Left cardiac atrium (tissue), 4 donors: Measurements from ENCODE around the gene LY6G6D. TPM values are rescaled to one million over a fixed set of nuclear protein-coding genes. Genes with fewer than 3 reads are reported as not detected.
A peak's percentile ranks its signal among the peaks of the same experiment; 100 is the strongest.

ENCODE experiments used
- ATAC-seq, 2 donors: fragments of 200-7000 bp; cut with Tn5 transposase; one replicate each; pipeline ENCODE4 v1.9.1; 2020; ENCODE audit warnings: mild to moderate bottlenecking in 2 of 2, moderate library complexity in 2 of 2
- DNase-seq: peaks from one replicate; pipeline ENCODE4 v3.0.0-alpha.2; 2020
- intact Hi-C, 2 donors: fragments of 100-400 bp; cut with DNase I; formaldehyde crosslinking; loops; one replicate each; pipeline versions ENCODE4 v1.14.1 to v1.15.1; 2022 to 2023
- microRNA-seq, 2 donors: library from miRNA; unstranded; fragments of <30 nt; microRNA quantifications; one replicate each; pipeline ENCODE4 v1.2.0, GENCODE V29; 2020
- total RNA-seq, 2 donors: library from RNA; stranded (reverse); fragmentation: NEBNext Ultra II Directional; extraction: Animal tissue kit (Norgen Biotek cat#: 25700); gene quantifications; one replicate each; pipeline ENCODE4 v1.2.1, GENCODE V29; 2021
- donor health status: DM: no; HTN: yes; CAD: no.
- donor health status: DM: no; HTN: yes; CAD: no; lungs with severe emphysema.
- donor health status: DM: yes; HTN: yes; CAD: no.
- donor health status: Dilated cardiomyopathy.

The LY6G6D gene
- total RNA-seq, 2 donors from 2014 or later: not detected

DNA sequence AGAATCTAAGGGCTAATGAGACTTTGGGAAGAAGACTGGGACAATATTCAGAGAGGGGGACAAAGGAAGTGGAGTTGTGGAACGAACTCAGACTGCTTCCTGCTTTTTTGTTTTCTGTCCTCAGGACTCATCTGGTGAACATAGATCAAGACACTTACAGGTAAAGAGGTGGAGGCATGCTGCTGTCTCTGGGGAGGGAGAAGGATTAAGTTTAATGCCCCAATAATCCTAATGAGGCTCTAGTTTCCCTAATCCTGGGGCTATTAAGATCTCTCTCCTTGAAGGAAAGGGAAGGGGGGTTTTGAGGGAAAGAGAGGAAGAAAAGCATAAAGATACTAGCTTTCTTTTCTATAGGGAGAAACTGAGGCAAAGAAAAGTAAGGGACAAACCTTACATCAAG, 29.3 kb downstream of the LY6G6D start:
- no peak for DNase-seq
- no peak for ATAC-seq
- intact Hi-C loops: no loop called here

DNA sequence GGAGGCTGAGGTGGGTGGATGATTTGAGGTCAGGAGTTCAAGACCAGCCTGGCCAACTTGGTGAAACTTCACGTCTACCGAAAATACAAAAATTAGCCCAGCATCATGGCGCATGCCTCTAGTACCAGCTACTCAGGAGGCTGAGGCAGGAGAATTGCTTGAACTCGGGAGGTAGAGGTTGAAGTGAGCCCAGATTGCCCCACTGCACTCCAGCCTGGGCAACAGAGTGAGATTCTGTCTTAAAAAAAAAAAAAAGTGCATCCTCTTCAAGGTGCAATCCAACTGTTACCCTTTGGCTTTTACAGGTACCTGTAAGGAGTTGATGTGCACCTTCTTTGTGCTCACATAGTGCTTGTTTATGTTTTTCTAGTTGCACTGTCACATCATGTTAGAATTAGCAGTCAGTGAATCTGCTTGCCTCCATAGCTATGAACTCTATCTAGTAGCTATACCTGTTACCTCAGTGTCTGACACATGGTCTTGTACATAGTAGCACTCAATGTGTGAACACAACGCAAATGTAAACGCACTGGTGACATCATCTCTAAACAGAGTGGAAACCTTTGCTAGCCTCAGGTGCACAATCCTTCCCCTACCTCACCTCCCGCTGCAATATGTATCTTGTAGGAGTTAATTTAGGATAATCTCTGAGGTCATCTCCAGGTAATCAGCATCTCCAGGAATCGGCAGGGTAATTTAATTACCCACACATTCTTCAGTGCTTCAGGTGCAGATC, 34.3 kb downstream of the LY6G6D start:
- no peak for ATAC-seq
- intact Hi-C loops: no loop called here
- no peak for DNase-seq

GRCh38 chr6:31750411-31751022, 35.4 kb downstream of the LY6G6D start:
- ATAC-seq (no peak), DNase-seq (no peak)
- intact Hi-C loops: no loop called here

DNA sequence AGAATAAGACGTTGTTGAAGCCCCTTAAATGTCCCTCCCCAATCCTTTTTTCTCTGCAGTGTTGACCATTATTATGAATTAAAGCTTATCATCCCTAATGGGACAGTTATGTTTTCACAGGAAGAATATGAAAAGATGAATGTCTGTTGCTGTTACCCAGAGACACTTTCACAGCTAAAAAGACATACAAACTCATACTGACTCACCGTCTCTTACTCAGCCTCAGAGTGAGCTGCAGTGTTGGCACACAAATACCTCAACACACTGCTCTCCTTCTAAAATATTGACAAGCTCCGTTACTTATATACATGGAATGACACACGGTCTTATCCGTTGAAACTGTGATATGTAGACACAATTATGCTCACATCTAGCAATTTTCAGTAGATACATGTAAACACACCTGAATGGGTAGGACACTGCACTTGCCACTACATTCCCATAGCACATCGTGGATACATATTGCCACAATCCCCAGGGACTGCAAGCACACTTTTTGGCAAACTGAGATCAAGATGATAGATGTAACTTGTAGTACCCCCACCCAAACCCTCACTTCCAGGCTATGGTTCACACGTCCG, 37.7 kb downstream of the LY6G6D start:
- DNase-seq: no peak
- intact Hi-C loops: no loop called here
- ATAC-seq: peak in 1 of 2 donors; percentile 23

DNA sequence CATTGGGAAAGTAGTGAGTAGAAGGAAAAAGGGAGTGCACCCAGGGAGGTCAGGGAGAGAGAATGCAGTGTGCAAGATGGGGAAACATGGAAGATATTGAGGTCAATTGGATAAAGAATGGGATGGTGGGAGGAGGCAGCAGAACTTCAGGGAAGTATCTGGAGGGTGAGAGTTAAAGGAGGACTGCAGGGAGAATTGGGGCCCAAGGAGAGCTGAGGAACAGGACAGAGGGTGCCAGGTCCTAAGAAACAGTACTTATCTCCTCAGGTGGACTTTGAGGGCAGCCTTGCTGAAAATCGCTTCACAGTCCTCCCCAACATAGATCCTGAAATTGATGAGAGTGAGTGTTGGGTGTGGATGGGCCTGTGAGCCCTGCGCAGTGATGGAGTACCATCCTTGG, 43.1 kb downstream of the LY6G6D start:
- DNase-seq (no peak), ATAC-seq (no peak)
- intact Hi-C loops: no loop called here

DNA sequence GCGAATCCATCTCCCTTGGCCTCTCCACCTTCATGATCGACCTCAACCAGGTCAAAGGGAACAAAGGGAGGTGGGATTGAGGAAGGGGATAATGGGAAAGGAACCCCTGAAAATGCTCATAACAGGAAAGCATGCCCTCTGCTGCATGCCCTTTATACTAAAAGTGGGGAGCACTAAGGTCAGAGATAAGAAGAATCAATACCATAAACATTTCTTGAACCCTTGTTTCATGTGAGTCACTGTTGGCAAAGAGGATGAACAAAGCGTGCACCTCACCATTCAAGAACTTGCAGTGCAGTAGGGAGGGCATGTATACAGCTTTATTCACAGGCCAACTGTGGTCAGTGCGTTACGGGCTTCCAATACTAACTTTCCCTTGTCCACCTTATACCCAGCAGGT, 45.6 kb downstream of the LY6G6D start:
- intact Hi-C loops: no loop called here
- DNase-seq (no peak), ATAC-seq (no peak)

DNA sequence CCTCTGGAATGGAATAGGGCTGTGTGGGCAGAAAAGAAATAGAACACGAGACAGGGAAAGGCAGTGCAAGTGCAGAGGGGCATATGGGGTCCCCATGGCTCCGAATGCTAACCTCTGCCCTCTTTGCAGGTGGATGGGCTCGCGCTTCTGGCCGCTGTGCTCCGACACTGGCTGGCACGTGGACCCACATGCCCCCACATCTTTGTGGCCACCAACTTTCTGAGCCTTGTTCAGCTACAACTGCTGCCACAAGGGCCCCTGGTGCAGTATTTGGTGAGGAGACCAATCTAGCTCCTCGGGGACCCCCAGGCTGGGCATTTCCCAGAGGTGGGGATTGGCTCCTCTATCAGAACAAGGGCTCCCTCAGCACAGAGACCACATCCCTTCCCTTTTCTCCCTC, 46.2 kb downstream of the LY6G6D start:
- intact Hi-C loops: no loop called here
- no peak for DNase-seq
- no peak for ATAC-seq

DNA sequence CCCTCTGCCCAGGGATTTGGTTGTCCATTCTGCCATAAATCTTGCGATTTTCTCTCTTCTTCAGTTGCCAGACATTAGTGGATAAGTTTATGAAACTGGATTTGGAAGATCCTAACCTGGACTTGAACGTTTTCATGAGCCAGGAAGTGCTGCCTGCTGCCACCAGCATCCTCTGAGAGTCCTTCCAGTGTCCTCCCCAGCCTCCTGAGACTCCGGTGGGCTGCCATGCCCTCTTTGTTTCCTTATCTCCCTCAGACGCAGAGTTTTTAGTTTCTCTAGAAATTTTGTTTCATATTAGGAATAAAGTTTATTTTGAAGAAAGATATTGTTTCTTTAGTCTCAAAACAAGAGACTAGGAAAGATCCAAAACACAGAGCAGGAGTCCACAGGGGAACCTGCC, 47.2 kb downstream of the LY6G6D start, which contains the start of gene SAPCD1:
Gene SAPCD1, plus strand, starts transcription at position 301 of the 400 bp plus-strand sequence. CDS start 399 bp downstream, outside the sequence.
- intact Hi-C loops: no loop called here
- no peak for DNase-seq
- ATAC-seq: no peak

GRCh38 chr6:31762878-31763618, 47.9 kb downstream of the LY6G6D start:
- intact Hi-C loops: no loop called here
- DNase-seq: no peak
- ATAC-seq: no peak

DNA sequence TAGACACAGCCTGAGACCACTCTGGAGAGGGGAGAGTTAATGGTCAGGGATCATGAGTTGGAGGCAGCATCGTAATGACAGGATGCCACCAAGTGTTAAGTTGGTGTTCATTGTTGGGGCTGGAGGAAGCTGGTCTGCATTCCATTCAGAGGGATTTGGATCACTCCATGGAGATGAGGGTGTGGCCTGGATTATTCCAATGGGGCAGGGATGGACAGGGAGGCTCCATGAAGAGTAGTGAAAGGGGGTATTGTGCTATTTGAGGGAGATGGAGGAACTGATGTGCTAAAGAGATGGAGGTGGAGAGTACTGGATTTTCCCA, 48.4 kb downstream of the LY6G6D start:
- intact Hi-C loops: no loop called here
- DNase-seq: no peak
- peak in 1 of 2 donors; percentile 22 for ATAC-seq

- ATAC-seq (no peak), DNase-seq (no peak)
- intact Hi-C loops: no loop called here
These were observed 49.0 kb downstream of the LY6G6D start for GRCh38 chr6:31764198-31764597.

DNA sequence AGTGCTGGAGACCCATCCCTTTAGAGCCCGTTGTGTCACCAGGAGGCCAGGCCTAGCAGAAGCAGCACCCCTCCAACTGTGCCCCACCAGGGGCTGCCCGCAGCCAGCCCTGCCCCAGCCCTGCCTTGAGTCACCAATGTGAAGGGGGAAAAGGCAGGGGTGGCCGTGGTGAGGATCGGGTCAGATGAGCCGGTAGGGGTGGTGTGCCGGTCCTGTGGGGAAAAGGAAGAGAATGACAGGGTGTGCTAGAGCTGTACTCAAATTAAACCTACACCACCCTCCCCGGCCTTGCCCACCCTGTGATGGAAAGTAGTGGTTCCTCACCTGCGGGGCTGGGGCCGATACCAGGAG, 50.4 kb downstream of the LY6G6D start:
- ATAC-seq: no peak
- DNase-seq: no peak
- intact Hi-C loops: no loop called here

DNA sequence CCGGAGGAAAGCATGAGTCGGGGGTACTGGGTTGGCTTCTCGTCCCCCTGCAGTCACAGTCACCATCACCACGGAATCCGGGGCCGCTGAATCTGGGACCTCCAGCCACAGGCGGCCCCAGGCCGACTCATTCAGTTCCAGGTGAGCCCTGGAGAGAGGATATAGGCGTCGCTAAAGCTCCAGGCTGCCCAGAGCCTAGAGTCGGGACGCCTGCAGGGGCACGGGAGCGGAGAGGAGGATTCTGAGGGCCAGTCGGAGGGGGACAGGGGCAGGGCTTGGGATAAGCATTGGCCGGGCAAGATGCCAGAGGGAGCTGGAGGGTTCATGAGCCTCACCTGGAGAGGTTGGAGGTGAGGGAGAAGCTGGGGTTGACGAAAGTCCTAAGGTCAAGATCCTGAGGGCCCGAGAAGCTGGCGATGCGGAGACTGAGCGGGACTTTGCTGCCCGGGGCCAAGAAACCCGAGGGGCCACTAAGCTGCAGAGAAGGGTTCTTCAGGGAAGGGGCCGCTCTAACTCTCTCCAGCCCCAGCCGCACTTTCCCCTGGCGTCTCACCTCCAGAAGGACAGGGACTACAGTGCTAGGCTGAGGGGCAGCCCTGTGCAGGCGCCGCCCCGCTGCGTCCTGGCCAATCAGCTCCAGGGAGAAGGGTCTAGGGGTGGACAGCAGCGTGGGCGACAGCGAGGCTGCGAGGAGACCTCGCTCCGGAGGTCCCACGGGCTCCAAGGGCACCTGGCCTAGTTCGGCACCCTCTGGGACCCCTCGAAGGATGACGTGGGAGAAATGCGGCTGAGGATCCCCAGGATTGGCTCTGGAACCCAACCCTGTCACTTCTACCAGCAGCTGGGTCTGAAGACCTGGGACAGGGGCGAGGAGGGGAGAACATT, 51.0 kb downstream of the LY6G6D start:
- DNase-seq: no peak

DNA sequence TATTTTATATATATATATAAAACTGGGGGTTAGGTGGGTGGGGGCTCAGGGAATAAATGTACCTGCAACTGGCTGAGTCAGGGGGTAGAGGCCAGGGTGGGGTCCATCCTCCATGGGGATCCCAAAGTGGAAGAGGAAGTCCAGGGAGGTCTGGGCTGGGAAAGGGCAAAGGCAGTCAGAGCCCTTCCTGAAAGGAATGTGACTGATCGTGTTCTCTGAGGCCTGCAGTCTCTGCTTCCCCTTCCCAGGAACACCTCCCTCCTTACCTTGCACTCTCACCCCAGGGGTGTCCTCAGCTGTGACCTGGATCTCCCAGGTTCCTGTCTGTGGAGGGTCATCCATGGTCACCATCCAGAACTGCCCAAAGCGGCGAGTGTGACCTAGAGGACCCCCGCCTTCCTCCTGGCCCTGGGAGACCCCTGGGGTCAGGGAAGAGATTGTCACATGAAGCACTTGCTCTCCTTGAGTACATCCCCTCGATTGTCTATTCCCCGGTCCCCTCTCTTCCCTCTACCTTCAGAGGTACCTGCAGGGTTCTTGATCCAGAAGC, 52.0 kb downstream of the LY6G6D start:
- ATAC-seq (no peak), DNase-seq (no peak)
- intact Hi-C loops: no loop called here

More for the DNA sequence above, 51.0 kb downstream of the LY6G6D start:
- ATAC-seq: peak; percentile 42 to 66
- intact Hi-C loops: no loop called here

Small RNA genes within 50 kb of the gene (microRNA-seq; reads per million reads assigned to microRNA genes)
- 0 to 0.20 reads per million in 2 donors for gene MIR4646

Other genes starting within 250 kb of the LY6G6D start
- gene MICB, start 217.2 kb upstream of the LY6G6D start, total RNA-seq: 1 to 10 TPM; 2.1 to 2.2 TPM
- gene MCCD1, start 186.4 kb upstream of the LY6G6D start, total RNA-seq: not detected
- 100 to 1,000 TPM; 188 to 224 TPM for gene DDX39B, start 173.3 kb upstream of the LY6G6D start, total RNA-seq
- 1 to 10 TPM; 1.9 to 2.7 TPM for gene ATP6V1G2, start 168.7 kb upstream of the LY6G6D start, total RNA-seq
- 10 to 100 TPM; 12.9 to 14.8 TPM for gene NFKBIL1, start 167.7 kb upstream of the LY6G6D start, total RNA-seq
- not detected for gene LTA, start 143.1 kb upstream of the LY6G6D start, total RNA-seq
- gene TNF, start 139.8 kb upstream of the LY6G6D start, total RNA-seq: under 1 TPM; 0.53 to 0.92 TPM
- 1 to 10 TPM in 1 of 2 donors, under 1 TPM in 1; 0.84 to 1.4 TPM for gene LTB, start 132.9 kb upstream of the LY6G6D start, total RNA-seq
- 10 to 100 TPM in 1 of 2 donors, 1 to 10 TPM in 1; 9.4 to 16.0 TPM for gene LST1, start 129.1 kb upstream of the LY6G6D start, total RNA-seq
- gene NCR3, start 122.3 kb upstream of the LY6G6D start, total RNA-seq: under 1 TPM in 1 of 2 donors, not detected in 1; 0.47 TPM
- 10 to 100 TPM; 17.0 to 37.4 TPM for gene AIF1, start 100.1 kb upstream of the LY6G6D start, total RNA-seq
- 100 to 1,000 TPM in 1 of 2 donors, 10 to 100 TPM in 1; 85.0 to 108 TPM for gene PRRC2A, start 94.6 kb upstream of the LY6G6D start, total RNA-seq
- gene BAG6, start 62.7 kb upstream of the LY6G6D start, total RNA-seq: 100 to 1,000 TPM; 206 to 294 TPM
- gene APOM, start 59.5 kb upstream of the LY6G6D start, total RNA-seq: 1 to 10 TPM; 1.4 to 1.7 TPM
- gene C6orf47, start 54.6 kb upstream of the LY6G6D start, total RNA-seq: 10 to 100 TPM; 17.5 to 20.1 TPM
- 10 to 100 TPM; 12.3 to 15.7 TPM for gene GPANK1, start 50.4 kb upstream of the LY6G6D start, total RNA-seq
- 100 to 1,000 TPM in 1 of 2 donors, 10 to 100 TPM in 1; 84.8 to 116 TPM for gene CSNK2B, start 49.3 kb upstream of the LY6G6D start, total RNA-seq
- 1 to 10 TPM; 3.2 to 8.8 TPM for gene LY6G5B, start 45.4 kb upstream of the LY6G6D start, total RNA-seq
- 1 to 10 TPM; 2.2 to 2.5 TPM for gene LY6G5C, start 34.3 kb upstream of the LY6G6D start, total RNA-seq
- 10 to 100 TPM; 33.5 to 36.3 TPM for gene ABHD16A, start 12.0 kb upstream of the LY6G6D start, total RNA-seq
- gene LY6G6F, start 8.5 kb upstream of the LY6G6D start, total RNA-seq: not detected
- gene LY6G6C, start 6.4 kb downstream of the LY6G6D start, total RNA-seq: not detected
- under 1 TPM; 0.39 to 0.41 TPM for gene MPIG6B, start 8.0 kb downstream of the LY6G6D start, total RNA-seq
- gene DDAH2, start 14.0 kb downstream of the LY6G6D start, total RNA-seq: 10 to 100 TPM; 55.6 to 56.2 TPM
- 100 to 1,000 TPM; 151 to 196 TPM for gene CLIC1, start 21.2 kb downstream of the LY6G6D start, total RNA-seq
- gene MSH5, start 24.7 kb downstream of the LY6G6D start, total RNA-seq: 1 to 10 TPM; 2.6 to 3.0 TPM
- under 1 TPM; 0.71 to 0.73 TPM for gene SAPCD1, start 47.3 kb downstream of the LY6G6D start, total RNA-seq
- 1 to 10 TPM; 4.8 to 6.2 TPM for gene VWA7, start 62.0 kb downstream of the LY6G6D start, total RNA-seq
- 10 to 100 TPM; 24.8 to 39.3 TPM for gene VARS1, start 80.4 kb downstream of the LY6G6D start, total RNA-seq
- gene LSM2, start 91.6 kb downstream of the LY6G6D start, total RNA-seq: 10 to 100 TPM; 24.3 to 29.4 TPM
- gene HSPA1L, start 99.9 kb downstream of the LY6G6D start, total RNA-seq: 1 to 10 TPM; 1.1 to 2.6 TPM
- gene HSPA1A, start 100.2 kb downstream of the LY6G6D start, total RNA-seq: 100 to 1,000 TPM; 197 to 288 TPM
- gene HSPA1B, start 112.4 kb downstream of the LY6G6D start, total RNA-seq: 100 to 1,000 TPM; 142 to 192 TPM
- 10 to 100 TPM; 26.8 to 31.8 TPM for gene NEU1, start 147.5 kb downstream of the LY6G6D start, total RNA-seq
- gene SLC44A4, start 163.6 kb downstream of the LY6G6D start, total RNA-seq: not detected
- gene EHMT2, start 182.3 kb downstream of the LY6G6D start, total RNA-seq: 10 to 100 TPM; 12.9 to 20.2 TPM
- 1 to 10 TPM; 2.5 to 4.6 TPM for gene ZBTB12, start 186.7 kb downstream of the LY6G6D start, total RNA-seq
- 10 to 100 TPM; 12.3 to 30.0 TPM for gene C2, start 212.4 kb downstream of the LY6G6D start, total RNA-seq
- 100 to 1,000 TPM in 1 of 2 donors, 10 to 100 TPM in 1; 50.3 to 113 TPM for gene CFB, start 230.7 kb downstream of the LY6G6D start, total RNA-seq
- 10 to 100 TPM; 39.8 to 53.7 TPM for gene NELFE, start 243.6 kb downstream of the LY6G6D start, total RNA-seq
- gene SKIC2, start 243.8 kb downstream of the LY6G6D start, total RNA-seq: 10 to 100 TPM; 36.8 to 45.1 TPM